ENCODE measurements around the gene RAVER2. TPM values are rescaled to one million over a fixed set of nuclear protein-coding genes. Genes with fewer than 3 reads are reported as not detected.
"Not testable (repeated sequence)": the region's sequence is repeated elsewhere in the genome, so short reads cannot be mapped to it uniquely, and the experiment has no call there.

The RAVER2 gene
- polyA plus RNA-seq, 10 donors, result 17.0 to 26.2 (median 20.2) TPM

GRCh38 chr1:64745986-64746940 is 1.4 kb downstream of the RAVER2 start:
- DNase-seq, result peak in 1 of 3 donors; percentile 37

GRCh38 chr1:64748222-64748621 is 3.3 kb downstream of the RAVER2 start:
- no peak for DNase-seq

- no peak for DNase-seq
These were observed 3.8 kb downstream of the RAVER2 start for GRCh38 chr1:64748706-64749105.

GRCh38 chr1:64750092-64750491 is 5.2 kb downstream of the RAVER2 start:
- DNase-seq, result no peak

GRCh38 chr1:64750875-64751274 is 6.0 kb downstream of the RAVER2 start:
- DNase-seq, result no peak

GRCh38 chr1:64754173-64754572 is 9.3 kb downstream of the RAVER2 start:
- no peak for DNase-seq

- DNase-seq, result no peak
These were observed 10.5 kb downstream of the RAVER2 start for GRCh38 chr1:64755361-64755760.

GRCh38 chr1:64756770-64757169 is 11.9 kb downstream of the RAVER2 start:
- no peak for DNase-seq

- no peak for DNase-seq
These were observed 12.3 kb downstream of the RAVER2 start for GRCh38 chr1:64757213-64757612.

GRCh38 chr1:64758233-64758632 is 13.4 kb downstream of the RAVER2 start:
- no peak for DNase-seq

GRCh38 chr1:64759968-64760367 is 15.1 kb downstream of the RAVER2 start:
- DNase-seq, result no peak

GRCh38 chr1:64765012-64765411 is 20.1 kb downstream of the RAVER2 start:
- DNase-seq, result no peak

- no peak for DNase-seq
These were observed 21.0 kb downstream of the RAVER2 start for GRCh38 chr1:64765826-64766225.

- DNase-seq, result no peak
These were observed 21.6 kb downstream of the RAVER2 start for GRCh38 chr1:64766429-64766828.

GRCh38 chr1:64769482-64769881 is 24.6 kb downstream of the RAVER2 start:
- no peak for DNase-seq

GRCh38 chr1:64769971-64770370 is 25.1 kb downstream of the RAVER2 start:
- no peak for DNase-seq

- DNase-seq, result not testable (repeated sequence)
These were observed 28.4 kb downstream of the RAVER2 start for GRCh38 chr1:64773306-64773705.

- no peak for DNase-seq
These were observed 30.2 kb downstream of the RAVER2 start for GRCh38 chr1:64775113-64775512.

GRCh38 chr1:64782044-64782443 is 37.2 kb downstream of the RAVER2 start:
- not testable (repeated sequence) for DNase-seq

GRCh38 chr1:64782848-64783247 is 38.0 kb downstream of the RAVER2 start:
- DNase-seq, result not testable (repeated sequence)

GRCh38 chr1:64790832-64791487 is 46.1 kb downstream of the RAVER2 start:
- no peak for DNase-seq

GRCh38 chr1:64798872-64799271 is 54.0 kb downstream of the RAVER2 start:
- no peak for DNase-seq
